ENCODE results near the gene PRR12.
"Not testable (repeated sequence)": the region's sequence is repeated elsewhere in the genome, so short reads cannot be mapped to it uniquely, and the experiment has no call there.

PRR12 gene

GRCh38 chr19:49624967-49625910 lies 34.3 kb downstream of the PRR12 start:
- no peak for DNase-seq

- no peak for DNase-seq
These were observed 35.2 kb downstream of the PRR12 start for GRCh38 chr19:49626226-49626625.

DNA sequence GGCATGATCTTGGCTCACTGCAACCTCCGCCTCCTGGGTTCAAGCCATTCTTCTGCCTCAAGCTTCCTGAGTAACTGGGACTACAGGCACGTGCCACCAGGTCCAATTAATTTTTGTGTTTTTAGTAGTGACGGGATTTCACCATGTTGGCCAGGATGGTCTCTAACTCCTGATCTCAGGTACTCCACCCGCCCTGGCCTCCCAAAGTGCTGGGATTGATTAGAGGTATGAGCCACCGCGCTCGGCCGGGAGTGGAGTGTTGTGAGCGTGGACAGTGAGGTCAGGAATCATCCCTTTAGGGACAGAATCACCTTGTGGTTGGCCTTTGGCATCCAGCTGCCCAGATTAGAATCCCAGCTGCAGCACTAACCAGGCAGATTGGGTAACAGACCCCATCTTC lies 38.7 kb downstream of the PRR12 start:
- DNase-seq, result no peak

DNA sequence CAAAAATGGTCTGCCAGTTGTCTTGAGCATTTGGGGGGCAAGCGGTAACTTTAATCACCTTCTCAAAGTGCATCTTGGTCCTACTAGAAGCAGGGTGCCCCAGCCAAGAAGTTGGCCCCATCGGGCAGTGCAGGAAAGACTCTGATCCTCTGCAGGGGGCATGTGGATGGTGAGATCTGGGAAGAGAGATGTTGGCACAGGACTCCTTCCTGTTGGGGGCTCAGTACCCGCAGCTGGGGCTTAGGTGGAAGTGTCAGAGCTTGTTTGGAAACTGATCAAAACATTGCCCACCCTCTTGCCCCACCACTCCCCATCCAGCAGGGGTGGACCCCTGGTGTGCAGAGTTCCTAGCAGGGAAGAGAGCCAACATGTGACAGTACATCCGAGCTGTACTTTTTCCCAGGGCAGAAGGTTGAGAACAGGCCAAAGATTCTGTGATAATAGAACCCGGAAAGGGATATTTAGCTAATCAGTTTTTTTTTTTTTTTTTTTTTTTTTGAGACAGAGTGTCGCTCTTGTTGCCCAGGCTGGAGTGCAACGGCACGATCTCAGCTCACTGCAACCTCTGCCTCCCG lies 40.1 kb downstream of the PRR12 start:
- no peak for DNase-seq

DNA sequence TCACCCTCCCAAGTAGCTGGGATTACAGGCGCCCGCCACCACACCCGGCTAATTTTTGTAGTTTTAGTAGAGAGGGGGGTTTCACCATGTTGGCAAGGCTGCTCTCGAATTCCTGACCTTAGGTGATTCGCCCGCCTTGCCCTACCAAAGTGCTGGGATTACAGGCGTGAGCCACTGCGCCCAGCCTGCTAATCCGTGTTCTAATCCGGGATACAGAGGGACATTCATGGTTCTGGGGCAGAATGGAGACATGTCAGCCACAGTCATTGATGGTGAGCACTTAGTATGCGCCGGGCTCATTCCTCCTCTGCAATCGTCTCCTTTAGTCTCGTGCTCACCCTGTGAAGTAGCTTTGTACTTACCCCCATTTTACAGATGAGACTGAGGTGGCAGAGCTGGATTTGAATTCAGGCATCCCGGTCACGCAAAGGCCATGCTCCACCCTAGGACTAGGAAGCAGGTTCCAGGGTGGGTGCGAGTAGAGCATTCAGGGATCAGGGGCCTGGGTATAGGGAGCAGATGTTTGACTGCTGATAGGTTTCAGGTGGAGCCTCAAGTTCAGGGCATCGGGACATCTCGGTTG lies 40.7 kb downstream of the PRR12 start:
- no peak for DNase-seq

DNA sequence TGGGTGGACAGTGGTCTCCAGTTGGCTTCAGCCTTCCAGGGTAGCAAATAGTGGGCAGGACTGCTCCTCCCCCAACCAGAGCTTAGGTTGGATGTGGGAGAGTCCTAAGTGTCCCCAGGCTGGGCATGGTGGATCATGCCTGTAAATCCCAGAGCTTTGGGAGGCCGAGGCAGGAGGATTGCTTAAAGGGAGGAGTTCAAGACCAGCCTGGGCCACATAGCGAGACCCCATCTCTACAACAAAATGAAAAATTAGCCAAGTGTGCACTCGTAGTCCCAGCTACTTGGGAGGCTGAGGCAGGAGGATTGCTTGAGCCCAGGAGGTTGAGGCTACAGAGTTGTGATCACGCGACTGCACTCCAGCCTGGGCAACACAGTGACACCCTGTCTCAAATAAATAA lies 41.6 kb downstream of the PRR12 start:
- no peak for DNase-seq

DNA sequence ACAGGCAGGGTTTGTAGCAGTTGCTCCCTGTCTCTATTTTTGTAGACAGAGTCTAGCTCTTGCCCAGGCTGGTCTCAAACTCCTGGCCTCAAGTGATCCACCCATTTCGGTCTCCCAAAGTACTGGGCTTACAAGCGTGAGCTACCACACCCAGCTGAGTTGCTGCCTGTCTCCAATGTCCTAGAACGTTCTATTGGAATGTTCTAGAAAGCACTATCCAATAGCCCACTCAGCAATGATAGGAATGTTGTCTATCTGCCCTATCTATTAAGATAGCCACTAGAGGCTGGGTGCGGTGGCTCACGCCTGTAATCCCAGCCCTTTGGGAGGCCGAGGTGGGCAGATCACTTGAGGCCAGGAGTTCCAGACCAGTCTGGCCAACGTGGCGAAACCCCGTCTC lies 42.3 kb downstream of the PRR12 start:
- not testable (repeated sequence) for DNase-seq

DNA sequence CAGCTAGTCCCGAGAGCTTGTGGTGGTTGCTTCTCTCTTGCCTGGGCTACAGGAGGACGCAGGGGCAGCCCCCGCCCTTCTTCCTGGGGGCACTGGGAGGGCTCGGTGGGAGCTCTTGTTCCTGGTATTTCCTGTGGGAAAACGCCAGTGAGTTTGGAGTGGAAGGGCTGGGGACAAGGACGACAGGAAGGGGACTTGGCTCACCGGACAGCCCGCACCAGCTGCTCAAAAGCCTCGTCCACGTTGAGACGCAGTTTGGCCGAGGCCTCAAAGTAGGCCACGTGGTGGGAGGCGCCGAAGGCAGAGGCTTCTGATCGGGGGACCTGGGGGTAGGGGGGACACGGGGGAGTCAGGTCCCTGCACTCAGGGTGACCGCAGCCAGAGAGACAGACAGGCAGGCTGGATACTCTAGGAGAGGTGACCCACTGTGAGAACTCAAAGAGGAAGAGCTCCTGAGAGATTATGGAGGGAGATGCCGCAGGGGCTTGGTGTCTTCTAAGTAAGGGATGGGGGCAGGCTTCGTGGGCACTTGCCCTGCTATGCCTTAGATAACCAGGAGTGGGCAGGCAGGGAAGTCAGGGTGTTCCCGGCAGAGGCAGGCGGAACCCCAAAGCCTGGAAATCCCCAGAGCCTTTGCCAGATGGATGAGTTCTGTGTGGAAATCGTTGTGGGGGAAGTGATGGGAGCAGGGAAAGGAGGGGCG lies 44.7 kb downstream of the PRR12 start:
- peak; percentile 34 for DNase-seq

DNA sequence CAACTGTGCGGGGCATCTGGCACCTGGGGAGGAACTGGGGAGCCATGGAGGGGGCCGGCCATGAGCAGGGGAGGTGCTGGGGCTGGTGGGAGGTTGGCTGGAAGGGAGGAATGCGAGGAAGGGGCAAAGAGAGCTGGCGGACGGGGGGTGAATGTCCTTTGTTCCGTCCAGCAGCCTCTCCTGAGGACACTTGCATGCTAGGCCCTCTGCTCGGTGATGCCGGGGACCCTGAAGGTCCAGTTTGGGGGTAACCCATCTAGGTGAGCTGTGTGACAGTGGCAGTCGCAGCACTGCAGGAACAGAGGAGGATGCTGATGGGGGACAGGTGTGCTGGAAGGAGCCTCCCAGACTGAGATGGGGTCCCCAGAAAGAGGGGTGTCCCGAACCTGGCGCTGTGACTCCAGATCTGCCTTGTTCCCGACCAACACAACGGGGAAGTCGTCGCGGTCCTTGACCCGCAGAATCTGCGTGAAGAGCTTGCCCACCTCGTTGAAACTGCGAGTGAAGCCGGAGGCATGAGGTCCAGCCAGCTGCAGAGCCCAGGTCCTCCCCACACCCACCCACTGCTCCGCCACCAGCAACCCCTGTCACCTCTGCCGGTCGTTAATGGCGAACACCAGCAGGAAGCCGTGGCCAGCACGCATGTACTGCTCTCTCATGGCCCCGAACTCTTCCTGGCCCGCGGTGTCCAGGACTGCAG lies 45.4 kb downstream of the PRR12 start:
- no peak for DNase-seq

DNA sequence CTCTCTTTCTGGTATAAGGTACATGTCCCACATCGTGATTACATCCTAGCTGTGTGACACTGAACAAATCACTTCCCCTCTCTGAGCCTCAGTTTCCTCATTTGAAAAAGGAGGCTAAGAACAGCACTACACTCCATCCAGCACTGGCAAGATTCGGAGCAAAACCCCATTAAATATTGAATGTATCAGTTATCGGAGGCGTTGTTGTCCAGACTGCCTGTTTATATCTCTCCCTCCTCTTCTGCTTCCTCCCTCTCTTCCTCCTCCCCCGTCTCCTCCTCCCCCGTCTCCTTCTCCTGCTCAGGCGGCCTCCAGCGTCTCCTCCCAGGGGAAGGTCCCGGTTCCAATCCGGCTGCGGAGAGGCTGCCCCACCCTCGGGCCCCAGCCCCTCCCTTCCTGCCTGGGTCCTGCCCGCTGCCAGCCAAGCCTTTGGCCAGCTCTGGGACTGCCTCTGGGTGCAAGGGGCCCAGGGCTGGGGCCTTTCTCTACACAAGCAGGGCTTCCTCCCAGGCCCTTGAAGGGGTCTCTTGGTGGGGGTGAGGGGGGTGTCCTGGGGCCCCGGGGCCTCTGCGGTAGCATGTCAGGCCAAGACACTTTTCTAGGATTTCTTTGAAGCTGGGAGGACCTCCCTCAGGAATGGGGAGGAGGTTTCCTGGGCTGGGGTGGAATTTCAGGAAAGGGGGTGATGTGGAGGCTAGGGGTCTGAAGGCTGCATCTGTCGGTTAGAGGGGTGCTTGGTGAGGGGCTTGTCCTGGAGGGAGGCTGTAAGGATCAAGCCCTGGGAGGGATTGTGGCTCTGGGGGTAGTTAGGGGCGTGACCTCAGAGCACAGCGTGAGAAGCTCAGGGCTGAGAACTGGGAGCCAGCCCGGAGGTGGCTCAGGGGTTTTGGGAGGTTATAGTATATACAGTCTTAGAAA lies 47.1 kb downstream of the PRR12 start:
- peak; percentile 71 for DNase-seq

DNA sequence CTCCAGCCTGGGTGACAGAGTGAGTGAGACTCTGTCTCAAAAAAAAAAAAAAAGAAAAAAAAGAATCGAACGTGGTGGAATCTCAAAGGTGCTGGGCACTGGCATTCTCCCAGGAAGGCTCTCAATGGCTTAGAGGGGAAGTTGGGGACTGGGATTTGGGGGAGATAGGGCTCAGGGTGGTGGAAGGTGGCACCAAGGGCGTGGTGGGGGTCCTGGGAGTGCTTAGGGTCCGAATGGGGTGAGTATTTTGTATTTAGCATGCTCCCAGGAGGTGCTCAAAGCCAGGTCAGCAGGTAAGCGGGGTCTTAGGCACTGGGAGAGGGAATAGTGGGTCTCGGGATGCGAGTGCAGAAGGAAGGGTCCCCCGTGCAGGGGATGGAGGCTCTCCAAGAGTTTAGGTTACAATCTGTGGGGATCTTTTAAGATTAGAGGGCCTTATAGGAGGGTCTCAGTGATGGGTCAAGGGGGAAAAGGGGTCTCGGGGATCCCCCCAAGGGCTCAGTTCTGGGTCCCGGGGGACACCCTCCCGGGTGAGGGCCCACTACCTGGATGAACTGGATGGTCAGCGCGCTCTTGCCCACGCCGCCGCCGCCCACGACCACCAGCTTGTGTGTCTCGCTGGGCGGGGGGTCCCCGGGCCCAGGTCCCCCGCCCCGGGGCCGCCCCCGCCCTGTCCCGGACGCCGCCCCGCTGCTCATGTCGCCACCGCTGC lies 48.6 kb downstream of the PRR12 start:
- DNase-seq, result no peak

- DNase-seq, result peak; percentile 100
These were observed 49.3 kb downstream of the PRR12 start, which contains the start of gene RRAS for GRCh38 chr19:49640113-49640898. TSS of gene RRAS (minus strand) at chr19:49640143. CDS start at chr19:49640098, 45 bp downstream.

DNA sequence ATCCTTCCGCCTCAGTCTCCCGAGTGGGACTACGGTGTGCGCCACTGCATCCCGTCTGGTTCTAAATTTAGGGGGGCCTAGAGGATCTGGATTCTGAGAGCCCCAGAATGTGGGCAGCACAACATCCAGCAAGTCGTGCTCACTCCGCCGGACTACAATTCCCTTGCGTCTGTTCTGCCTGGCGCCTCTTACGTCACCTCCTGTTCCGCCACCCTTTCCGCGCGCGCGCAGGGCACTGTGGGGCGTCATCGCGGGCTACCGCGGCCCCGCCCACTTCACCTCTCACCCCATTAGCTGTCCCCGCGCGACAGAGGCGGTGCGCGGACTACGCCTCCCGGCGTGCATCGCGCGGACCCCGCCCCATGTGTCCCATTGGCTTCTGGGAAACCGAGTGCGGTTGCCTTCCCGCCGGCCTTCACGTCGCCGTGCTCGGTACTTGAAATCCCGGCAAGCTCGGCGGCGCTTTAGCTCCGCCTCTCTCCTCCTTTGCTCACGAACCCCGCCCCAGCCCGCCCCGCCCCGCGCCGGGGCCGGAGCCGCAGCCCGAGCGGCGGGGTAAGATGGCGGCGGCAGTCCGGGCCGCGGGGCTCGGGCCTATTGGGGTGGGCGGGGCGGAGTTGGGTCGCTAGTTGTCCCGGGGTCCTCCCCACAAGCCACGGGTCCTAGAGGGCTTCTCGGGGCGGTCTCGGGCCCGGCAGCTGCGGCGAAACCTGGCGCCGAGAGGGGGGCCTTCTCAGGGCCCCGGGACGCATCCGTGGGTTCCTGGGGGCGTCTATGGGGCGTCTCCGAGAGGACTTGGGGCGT lies 50.9 kb downstream of the PRR12 start, which contains the start of gene SCAF1:
TSS of gene SCAF1 (plus strand) at position 522 of the 804 bp plus-strand sequence. CDS start 2,818 bp downstream, outside the sequence.
- DNase-seq, result peak; percentile 100

- DNase-seq, result peak; percentile 8
These were observed 51.6 kb downstream of the PRR12 start for GRCh38 chr19:49642492-49643035.

DNA sequence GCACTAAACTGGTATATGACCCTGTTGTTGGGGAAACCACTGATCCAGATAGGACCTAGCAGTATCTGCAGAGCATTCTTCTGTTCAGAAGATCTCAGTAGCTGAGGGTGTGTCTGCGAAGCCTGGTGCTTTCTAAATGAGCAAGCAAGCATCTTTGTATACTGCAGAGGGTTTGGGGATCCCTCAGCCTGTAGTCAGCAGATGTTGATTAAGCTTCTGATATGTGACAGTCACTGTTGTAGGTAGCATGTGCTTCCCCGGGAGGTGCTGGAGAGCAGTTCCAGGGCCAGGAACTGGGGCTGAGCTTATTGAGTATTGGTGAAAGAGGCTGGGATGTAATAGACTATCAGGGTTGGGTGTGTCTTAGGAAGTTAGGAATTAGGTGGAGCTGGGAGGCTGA lies 52.5 kb downstream of the PRR12 start:
- DNase-seq, result no peak

DNA sequence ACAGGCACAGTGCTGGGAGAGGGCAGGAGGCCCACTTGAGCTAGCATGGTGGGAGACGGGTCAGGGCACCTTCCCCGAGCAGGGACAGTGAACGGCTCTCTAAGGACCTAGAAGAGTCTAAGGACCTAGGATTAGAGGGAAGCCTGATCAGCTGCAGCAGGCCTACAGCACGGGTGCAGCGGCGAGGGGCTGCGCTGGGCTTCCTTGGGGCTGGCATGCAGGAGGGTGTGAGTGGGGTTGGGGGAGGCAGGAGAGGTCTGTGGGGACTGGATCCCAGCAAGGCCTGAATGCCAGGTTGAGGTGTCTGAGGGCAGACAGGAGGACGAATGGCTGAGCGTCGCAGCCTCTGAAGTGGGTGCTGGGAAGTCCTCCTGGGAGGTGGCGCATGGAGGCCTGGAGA lies 54.6 kb downstream of the PRR12 start:
- no peak for DNase-seq

GRCh38 chr19:49645995-49646394 lies 55.0 kb downstream of the PRR12 start:
- no peak for DNase-seq

- DNase-seq, result no peak
These were observed 55.6 kb downstream of the PRR12 start for GRCh38 chr19:49646586-49646985.

Measured in inflammatory macrophage treated with lipopolysaccharide for 4 hours (primary cell).